ENCODE data around the gene AIM2. TPM values are rescaled to one million over a fixed set of nuclear protein-coding genes. Genes with fewer than 3 reads are reported as not detected.
"Not testable (repeated sequence)": the region's sequence is repeated elsewhere in the genome, so short reads cannot be mapped to it uniquely, and the experiment has no call there.

Gene AIM2
- total RNA-seq, 2 donors from 2014 or later: 0.69 TPM; not detected in 1

DNA sequence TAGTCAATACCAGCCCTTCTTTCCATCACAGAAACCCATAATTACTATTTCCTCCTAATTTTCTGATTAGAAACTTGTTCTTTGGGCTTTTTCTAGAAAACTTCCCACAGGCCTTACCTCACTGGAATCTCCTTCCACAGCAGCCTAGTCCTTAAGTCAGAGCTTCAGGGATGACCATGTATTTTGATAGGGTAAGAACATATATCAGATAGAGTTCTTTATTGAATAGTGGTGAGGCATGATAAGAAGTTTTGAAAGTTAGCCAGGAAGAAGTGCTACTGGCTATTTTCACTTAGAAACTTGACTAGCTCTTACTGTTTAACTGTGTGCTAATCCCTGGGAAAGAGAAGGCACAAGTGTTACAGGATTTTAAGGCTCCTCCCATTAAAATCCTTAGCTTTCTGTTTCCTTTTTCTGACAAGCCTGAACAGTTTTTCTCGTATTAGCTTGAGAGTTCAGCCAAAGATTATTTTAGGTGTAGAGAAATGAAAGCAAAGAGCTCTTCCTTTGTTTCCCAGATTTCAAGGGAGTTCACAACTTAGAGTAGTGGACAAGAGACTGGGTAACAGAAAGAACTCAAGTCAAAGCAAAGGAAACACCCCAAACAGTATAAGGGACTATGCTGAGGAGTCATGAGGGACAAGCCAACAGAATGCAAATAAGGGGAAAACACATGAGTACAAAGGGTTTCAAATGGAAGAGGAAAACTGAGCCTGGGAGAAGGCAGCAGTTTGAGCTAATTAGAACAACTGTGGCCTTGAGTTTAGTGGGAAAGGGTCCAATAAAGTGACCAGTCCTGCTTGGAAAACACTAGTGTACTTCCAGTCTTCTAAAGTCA lies 37.2 kb upstream of the AIM2 start:
- TF ChIP-seq, protein P1, sequence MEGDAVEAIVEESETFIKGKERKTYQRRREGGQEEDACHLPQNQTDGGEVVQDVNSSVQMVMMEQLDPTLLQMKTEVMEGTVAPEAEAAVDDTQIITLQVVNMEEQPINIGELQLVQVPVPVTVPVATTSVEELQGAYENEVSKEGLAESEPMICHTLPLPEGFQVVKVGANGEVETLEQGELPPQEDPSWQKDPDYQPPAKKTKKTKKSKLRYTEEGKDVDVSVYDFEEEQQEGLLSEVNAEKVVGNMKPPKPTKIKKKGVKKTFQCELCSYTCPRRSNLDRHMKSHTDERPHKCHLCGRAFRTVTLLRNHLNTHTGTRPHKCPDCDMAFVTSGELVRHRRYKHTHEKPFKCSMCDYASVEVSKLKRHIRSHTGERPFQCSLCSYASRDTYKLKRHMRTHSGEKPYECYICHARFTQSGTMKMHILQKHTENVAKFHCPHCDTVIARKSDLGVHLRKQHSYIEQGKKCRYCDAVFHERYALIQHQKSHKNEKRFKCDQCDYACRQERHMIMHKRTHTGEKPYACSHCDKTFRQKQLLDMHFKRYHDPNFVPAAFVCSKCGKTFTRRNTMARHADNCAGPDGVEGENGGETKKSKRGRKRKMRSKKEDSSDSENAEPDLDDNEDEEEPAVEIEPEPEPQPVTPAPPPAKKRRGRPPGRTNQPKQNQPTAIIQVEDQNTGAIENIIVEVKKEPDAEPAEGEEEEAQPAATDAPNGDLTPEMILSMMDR (IDR thresholded peaks at IDR 0.05): no peak
- no peaks in the 10 kb centered on the region for H3K9me3 ChIP-seq
- H3K9ac ChIP-seq (ENCODE audit: low read depth in 2 of 2, low read length in 2 of 2): no peak overlapping the region
- DNase-seq: no peak
- no peak overlapping the region for H3K27ac ChIP-seq
- no peak overlapping the region for H3K4me3 ChIP-seq
- no peaks in the 10 kb centered on the region for H3K4me1 ChIP-seq
- no peaks in the 10 kb centered on the region for H3K36me3 ChIP-seq
- intact Hi-C loops (cut with DNase I): no loop called here
- H3K27me3 ChIP-seq: no peaks in the 10 kb centered on the region

DNA sequence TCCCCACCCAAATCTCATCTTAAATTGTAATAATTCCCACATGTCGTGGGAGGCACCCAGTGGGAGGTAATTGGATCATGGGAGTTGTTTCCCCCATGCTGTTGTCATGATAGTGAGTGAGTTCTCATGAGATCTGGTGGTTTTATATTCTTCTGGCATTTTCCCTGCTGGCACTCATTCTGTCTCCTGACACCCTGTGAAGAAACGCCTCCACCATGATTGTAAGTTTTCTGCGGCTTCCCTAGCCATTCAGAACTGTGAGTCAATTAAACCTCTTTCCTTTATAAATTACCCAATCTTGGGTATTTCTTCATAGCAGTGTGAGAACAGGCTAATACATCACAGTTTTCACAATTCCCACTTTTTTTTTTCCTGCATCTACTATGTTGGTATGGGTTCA lies 26.5 kb upstream of the AIM2 start:
- H3K27ac ChIP-seq; intact Hi-C loops (cut with DNase I); H3K9me3 ChIP-seq; H3K4me1 ChIP-seq; H3K4me3 ChIP-seq; DNase-seq; H3K9ac ChIP-seq (ENCODE audit: low read depth in 2 of 2, low read length in 2 of 2); H3K36me3 ChIP-seq; H3K27me3 ChIP-seq: not testable (repeated sequence)

DNA sequence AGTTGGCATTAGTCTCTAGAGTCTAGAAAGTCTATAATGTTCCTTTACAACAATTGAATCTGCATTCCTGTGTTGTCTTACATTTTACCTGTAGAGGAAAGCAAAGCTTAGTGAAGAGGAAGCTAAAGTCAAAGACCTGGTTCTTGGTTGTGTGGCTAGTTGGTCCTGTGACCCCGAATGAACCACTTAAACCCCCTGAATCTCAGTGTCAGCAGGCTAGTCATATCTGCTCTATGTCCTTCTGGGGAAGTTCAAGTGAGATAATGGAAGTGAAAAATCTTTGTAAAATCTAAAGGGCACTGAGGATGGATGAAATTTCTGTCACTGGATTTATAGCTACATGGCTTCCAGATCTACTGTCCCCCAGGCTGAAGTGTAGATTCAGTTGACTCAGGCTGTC lies 24.0 kb upstream of the AIM2 start:
- Histone ChIP-seq H3K27ac (no peak overlapping the region), H3K9ac (ENCODE audit: low read depth in 2 of 2, low read length in 2 of 2) (no peak overlapping the region), H3K27me3 (no peaks in the 10 kb centered on the region), H3K4me1 (no peaks in the 10 kb centered on the region), H3K4me3 (no peak overlapping the region), H3K36me3 (no peaks in the 10 kb centered on the region), H3K9me3 (no peaks in the 10 kb centered on the region)
- no peak for DNase-seq
- intact Hi-C loops (cut with DNase I): no loop called here
- TF ChIP-seq, protein P1 (IDR thresholded peaks at IDR 0.05): no peak

DNA sequence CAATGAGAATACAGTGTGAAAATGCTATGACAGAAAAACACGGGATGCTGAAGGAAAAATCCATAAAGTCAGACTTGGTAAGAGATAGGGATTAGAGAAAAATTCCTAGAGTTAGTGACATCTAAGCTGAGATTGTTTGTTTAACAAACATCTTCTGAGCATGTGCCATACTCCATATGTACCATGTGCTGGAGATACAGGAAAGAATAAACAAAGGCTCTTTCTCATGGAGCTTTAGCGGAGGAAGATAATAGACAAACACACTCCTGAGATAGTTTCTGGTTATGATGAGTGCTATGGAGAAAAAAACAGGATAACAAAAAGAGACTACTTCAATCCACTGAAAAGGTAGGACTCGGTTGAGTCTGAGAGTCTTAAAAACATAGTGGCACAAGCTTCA lies 22.0 kb upstream of the AIM2 start:
- Histone ChIP-seq H3K9ac (ENCODE audit: low read depth in 2 of 2, low read length in 2 of 2) (no peak overlapping the region), H3K27ac (no peak overlapping the region), H3K4me3 (no peak overlapping the region), H3K4me1 (no peaks in the 10 kb centered on the region), H3K27me3 (no peaks in the 10 kb centered on the region), H3K9me3 (no peaks in the 10 kb centered on the region), H3K36me3 (no peaks in the 10 kb centered on the region)
- TF ChIP-seq, protein P1 (IDR thresholded peaks at IDR 0.05): no peak
- intact Hi-C loops (cut with DNase I): no loop called here
- DNase-seq: no peak

DNA sequence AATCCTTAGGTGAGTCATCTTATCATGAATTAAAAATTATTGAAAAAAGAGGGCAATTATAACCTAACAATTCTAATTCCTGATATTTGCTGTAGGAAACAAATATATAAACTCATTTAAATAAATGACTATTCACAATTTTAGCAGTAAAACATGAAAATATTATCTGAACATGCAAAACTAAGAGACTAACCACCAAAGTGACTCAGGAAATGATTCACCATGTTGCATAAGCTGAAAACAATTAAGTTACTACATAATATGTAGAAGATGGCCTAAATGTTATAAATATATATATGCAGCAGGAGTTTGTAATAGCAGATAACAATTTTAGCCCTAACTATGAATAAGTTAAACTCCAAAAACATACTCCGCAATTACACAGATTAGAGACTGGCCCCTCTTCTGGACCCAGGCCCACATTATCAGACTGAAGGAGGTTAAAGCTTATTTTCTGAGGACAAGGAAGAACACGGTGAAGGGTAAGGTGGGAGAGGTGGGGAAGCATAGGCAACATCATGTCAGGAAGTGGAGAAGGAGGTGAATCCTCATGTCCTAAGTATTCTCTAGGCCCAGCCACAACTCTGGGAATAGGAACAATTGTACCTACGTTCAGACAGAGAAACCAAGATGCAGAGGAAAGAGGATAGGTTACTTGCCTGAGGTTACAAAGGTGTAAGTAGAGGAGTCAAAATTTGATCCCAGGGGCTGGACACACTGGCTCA lies 15.6 kb upstream of the AIM2 start:
- intact Hi-C loops (cut with DNase I): no loop called here
- Histone ChIP-seq H3K27me3 (no peaks in the 10 kb centered on the region), H3K9me3 (no peaks in the 10 kb centered on the region), H3K9ac (ENCODE audit: low read depth in 2 of 2, low read length in 2 of 2) (no peak overlapping the region), H3K27ac (no peak overlapping the region), H3K4me3 (no peak overlapping the region), H3K36me3 (no peaks in the 10 kb centered on the region), H3K4me1 (no peaks in the 10 kb centered on the region)
- no peak for DNase-seq
- TF ChIP-seq, protein P1 (IDR thresholded peaks at IDR 0.05): no peak

DNA sequence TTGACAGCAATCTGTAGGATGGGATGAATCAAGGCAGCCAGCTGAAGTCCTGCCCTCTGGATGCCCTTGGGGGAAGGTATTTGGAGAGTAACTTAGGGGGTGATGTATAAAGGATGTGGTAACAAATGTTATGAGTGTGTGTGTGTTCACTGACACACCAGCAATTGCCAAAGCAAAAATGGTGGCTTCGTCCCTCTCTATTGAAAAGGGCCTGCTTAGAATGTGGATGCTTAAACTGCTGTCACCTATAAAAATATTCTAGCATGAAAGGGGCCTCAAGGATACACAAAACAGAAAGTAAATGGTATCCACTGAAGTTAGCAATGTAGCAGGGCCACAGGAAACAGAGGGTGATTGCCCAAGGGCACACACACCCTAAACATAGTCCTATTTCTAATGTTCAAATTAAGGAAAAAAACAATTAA lies 15.1 kb upstream of the AIM2 start:
- Histone ChIP-seq H3K4me1 (no peaks in the 10 kb centered on the region), H3K9me3 (no peaks in the 10 kb centered on the region), H3K9ac (ENCODE audit: low read depth in 2 of 2, low read length in 2 of 2) (no peak overlapping the region), H3K36me3 (no peaks in the 10 kb centered on the region), H3K27me3 (no peaks in the 10 kb centered on the region), H3K4me3 (no peak overlapping the region), H3K27ac (no peak overlapping the region)
- intact Hi-C loops (cut with DNase I): no loop called here
- no peak for DNase-seq
- TF ChIP-seq, protein P1 (IDR thresholded peaks at IDR 0.05): no peak
